Activated naive CD8-positive, alpha-beta T cell (primary cell): ENCODE data around the gene PHF12.
"Not testable (repeated sequence)": the region's sequence is repeated elsewhere in the genome, so short reads cannot be mapped to it uniquely, and the experiment has no call there.

ENCODE experiments used
- H3K27ac Mint-ChIP-seq: one replicate; pipeline ENCODE4 v1.8.0; 2021; ENCODE audit warnings: mixed read lengths
- H3K27me3 Mint-ChIP-seq: one replicate; pipeline ENCODE4 v1.8.0; 2021; ENCODE audit warnings: mixed read lengths
- H3K36me3 Mint-ChIP-seq: one replicate; pipeline ENCODE4 v1.8.0; 2021; ENCODE audit warnings: mixed read lengths
- H3K4me1 Mint-ChIP-seq: one replicate; pipeline ENCODE4 v1.8.0; 2021; ENCODE audit warnings: low read depth, mixed read lengths
- H3K4me3 Mint-ChIP-seq: one replicate; pipeline ENCODE4 v1.8.0; 2021; ENCODE audit warnings: mild to moderate bottlenecking, mixed read lengths
- H3K9me3 Mint-ChIP-seq: one replicate; pipeline ENCODE4 v1.8.0; 2021; ENCODE audit warnings: low read depth, mixed read lengths

PHF12 gene

GRCh38 chr17:28885363-28885762, 66.0 kb downstream of the PHF12 start:
- Mint-ChIP-seq H3K36me3 (no peaks in the 10 kb centered on the region), H3K9me3 (no peaks in the 10 kb centered on the region), H3K4me3 (no peak overlapping the region), H3K4me1 (peaks cover 15% of the 10 kb centered on the region), H3K27me3 (no peaks in the 10 kb centered on the region), H3K27ac (no peak overlapping the region)

DNA sequence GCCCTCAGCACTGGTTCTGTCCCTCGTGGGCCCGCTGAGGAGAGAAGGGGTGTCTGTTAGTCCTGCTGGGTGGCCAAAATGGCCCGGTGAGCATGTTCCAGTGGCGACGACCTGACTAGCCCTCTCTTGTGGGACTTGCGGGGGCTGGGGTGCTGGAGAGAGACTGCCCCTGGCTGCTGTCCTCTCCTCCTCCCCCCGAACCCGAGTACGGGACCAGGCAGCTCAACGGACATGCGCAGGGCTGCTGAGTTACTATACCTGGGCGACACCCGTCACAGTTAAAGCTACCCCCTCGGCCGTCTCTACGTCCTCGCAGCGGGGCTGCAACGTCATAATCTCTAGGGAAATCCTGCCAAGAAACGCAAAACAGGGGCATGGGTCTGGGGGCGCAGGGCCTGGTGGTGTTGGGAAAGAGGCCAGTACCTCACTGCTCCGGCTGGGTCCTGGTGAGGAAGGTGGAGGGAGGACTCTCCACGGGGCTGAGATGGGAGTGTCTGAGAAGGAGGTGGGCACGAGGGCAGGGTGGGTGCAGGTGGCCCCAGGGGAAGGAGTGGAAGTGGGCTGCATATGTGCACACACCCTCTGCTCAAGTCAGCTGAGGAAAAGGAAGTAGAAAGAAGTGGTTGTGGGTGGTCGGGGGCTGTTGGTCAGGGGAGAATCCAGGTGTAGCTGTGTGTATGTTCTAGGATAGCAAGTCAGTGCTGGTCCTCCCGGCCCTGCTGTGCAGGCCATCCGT, 67.2 kb downstream of the PHF12 start:
- peaks cover 3% of the 10 kb centered on the region for H3K36me3 Mint-ChIP-seq
- no peaks in the 10 kb centered on the region for H3K9me3 Mint-ChIP-seq
- H3K27me3 Mint-ChIP-seq, result no peaks in the 10 kb centered on the region
- peak overlapping the region; percentile 34 for H3K27ac Mint-ChIP-seq
- peaks cover 12% of the 10 kb centered on the region for H3K4me1 Mint-ChIP-seq
- H3K4me3 Mint-ChIP-seq, result no peak overlapping the region

DNA sequence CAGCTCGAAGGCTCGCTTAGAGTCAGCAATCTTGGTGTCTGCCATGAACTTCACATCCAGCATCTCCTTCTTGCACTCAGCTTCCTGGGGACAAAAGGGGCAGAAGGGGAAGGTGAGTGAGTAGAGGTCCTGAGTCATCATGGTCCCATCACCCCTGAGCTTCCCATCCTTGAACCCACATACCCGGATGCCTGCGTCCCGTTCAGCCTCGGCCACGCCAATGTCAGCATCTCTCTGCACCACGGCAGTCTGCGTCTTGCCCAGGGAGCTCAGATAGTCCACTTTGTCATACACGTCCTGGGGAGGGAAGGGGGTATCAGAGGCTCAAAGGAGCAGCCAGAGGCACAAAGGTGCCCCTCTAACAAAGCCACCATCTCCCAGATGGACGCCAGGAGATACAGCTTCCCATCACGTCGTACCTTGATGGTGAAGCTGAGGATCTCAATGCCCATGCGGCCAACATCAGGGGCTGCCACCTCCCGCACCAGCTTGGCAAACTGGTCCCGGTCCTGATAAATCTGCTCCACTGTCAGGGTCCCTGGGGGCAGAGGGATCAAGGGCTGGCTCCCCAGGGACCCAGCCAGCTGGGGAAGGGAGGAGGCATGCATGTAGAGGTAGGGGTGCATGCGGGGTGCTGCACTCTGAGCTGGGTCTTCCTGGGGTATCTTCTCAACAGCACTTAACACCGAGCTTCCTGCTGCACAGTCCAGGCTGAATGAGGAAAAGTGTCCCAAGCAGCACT, 69.0 kb downstream of the PHF12 start:
- Mint-ChIP-seq H3K4me1 (peaks cover 15% of the 10 kb centered on the region), H3K9me3 (no peaks in the 10 kb centered on the region), H3K36me3 (peaks cover 9% of the 10 kb centered on the region), H3K27ac (no peak overlapping the region), H3K4me3 (no peak overlapping the region), H3K27me3 (no peaks in the 10 kb centered on the region)

DNA sequence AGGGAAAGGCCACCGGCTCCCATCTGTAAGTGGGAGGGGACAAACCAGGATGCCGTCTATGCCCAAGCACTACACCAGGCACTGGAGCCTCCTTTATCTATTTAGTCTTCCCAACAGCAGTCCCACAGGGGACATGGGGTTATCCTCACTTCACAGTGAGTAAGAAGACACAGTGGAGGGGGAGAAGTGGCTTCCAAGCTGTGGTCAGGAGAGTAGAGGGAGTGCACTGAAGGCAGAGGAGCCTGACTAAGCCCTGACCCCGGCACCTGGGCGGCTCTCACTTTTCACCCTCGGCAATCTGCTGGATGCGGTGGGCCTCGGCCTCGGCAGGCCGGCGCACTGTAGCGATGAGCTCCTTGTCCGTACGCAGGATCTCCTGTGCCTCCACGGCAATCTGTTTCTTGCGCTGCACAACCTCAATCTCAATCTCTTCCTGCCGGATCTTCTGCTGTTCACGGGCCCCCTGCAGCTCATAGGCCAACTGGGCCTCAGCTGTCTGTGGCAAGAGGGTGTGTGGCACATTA, 69.7 kb downstream of the PHF12 start:
- H3K27me3 Mint-ChIP-seq, result no peaks in the 10 kb centered on the region
- H3K36me3 Mint-ChIP-seq, result peaks cover 9% of the 10 kb centered on the region
- H3K9me3 Mint-ChIP-seq, result no peaks in the 10 kb centered on the region
- H3K4me1 Mint-ChIP-seq, result peaks cover 14% of the 10 kb centered on the region
- H3K4me3 Mint-ChIP-seq, result no peak overlapping the region
- H3K27ac Mint-ChIP-seq, result no peak overlapping the region

GRCh38 chr17:28880572-28880945, 70.8 kb downstream of the PHF12 start:
- H3K27me3 Mint-ChIP-seq, result no peaks in the 10 kb centered on the region
- peaks cover 22% of the 10 kb centered on the region for H3K4me1 Mint-ChIP-seq
- H3K36me3 Mint-ChIP-seq, result peaks cover 9% of the 10 kb centered on the region
- no peak overlapping the region for H3K27ac Mint-ChIP-seq
- H3K4me3 Mint-ChIP-seq, result no peak overlapping the region
- no peaks in the 10 kb centered on the region for H3K9me3 Mint-ChIP-seq

- Mint-ChIP-seq H3K4me1 (peaks cover 24% of the 10 kb centered on the region), H3K27ac (no peak overlapping the region), H3K4me3 (no peak overlapping the region), H3K27me3 (no peaks in the 10 kb centered on the region), H3K36me3 (peaks cover 9% of the 10 kb centered on the region), H3K9me3 (no peaks in the 10 kb centered on the region)
These were observed 71.3 kb downstream of the PHF12 start for GRCh38 chr17:28879886-28880571.

DNA sequence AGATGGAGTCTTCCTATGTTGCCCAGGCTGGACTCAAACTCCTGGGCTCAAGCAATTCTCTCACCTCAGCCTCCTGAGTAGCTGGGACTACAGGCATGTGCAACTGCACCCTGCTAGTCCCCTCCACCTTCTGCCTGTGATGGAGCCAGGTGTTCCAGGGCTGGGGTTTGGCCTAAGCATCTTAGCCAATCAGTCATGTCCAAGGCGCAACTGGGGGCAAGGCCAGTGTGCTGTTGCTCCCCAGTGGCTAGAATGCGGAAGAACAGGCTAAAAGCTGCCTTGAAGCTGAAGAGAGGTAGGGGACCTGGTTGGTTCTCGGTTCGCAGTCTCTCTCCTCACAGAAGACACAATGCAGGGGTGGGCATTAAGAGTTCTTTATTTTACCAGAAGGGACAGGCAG, 72.3 kb downstream of the PHF12 start:
- Mint-ChIP-seq H3K4me1 (peaks cover 22% of the 10 kb centered on the region), H3K27me3 (no peaks in the 10 kb centered on the region), H3K36me3 (peaks cover 9% of the 10 kb centered on the region), H3K4me3 (no peak overlapping the region), H3K27ac (no peak overlapping the region), H3K9me3 (no peaks in the 10 kb centered on the region)

GRCh38 chr17:28878158-28878910, 73.0 kb downstream of the PHF12 start:
- Mint-ChIP-seq H3K36me3 (peaks cover 9% of the 10 kb centered on the region), H3K27ac (peak overlapping the region; percentile 56), H3K27me3 (no peaks in the 10 kb centered on the region), H3K4me1 (peaks cover 23% of the 10 kb centered on the region), H3K9me3 (no peaks in the 10 kb centered on the region), H3K4me3 (no peak overlapping the region)

- H3K36me3 Mint-ChIP-seq, H3K4me3 Mint-ChIP-seq, H3K9me3 Mint-ChIP-seq, H3K27me3 Mint-ChIP-seq: not testable (repeated sequence)
- Mint-ChIP-seq H3K4me1 (peaks cover 25% of the 10 kb centered on the region), H3K27ac (peak overlapping the region; percentile 23)
These were observed 74.1 kb downstream of the PHF12 start for GRCh38 chr17:28877150-28877711.

GRCh38 chr17:28875848-28876550, 75.3 kb downstream of the PHF12 start:
- H3K36me3 Mint-ChIP-seq, result peaks cover 10% of the 10 kb centered on the region
- no peak overlapping the region for H3K4me3 Mint-ChIP-seq

DNA sequence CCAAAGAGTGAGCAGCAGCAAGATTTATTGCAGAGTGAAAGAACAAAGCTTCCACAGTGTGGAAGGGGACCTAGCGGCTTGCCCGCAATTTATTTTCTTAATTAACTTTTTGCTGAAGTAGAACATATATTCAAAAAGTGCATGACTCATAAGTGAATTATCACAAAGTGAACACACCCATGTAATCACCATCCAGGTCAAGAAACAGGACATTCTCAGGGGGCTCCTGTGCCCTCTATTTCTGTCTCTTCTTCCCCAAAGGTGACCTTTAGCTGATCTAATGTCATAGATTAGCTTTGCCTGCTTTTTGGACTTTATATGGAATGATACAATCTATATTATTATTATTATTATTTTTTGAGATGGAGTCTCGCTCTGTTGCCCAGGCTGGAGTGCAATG, 76.6 kb downstream of the PHF12 start:
- Mint-ChIP-seq H3K9me3 (no peaks in the 10 kb centered on the region), H3K4me1 (peaks cover 34% of the 10 kb centered on the region), H3K27ac (no peak overlapping the region), H3K4me3 (no peak overlapping the region), H3K36me3 (peaks cover 8% of the 10 kb centered on the region), H3K27me3 (no peaks in the 10 kb centered on the region)

More at GRCh38 chr17:28875848-28876550, 75.3 kb downstream of the PHF12 start:
- peak overlapping the region; percentile 47 for H3K27ac Mint-ChIP-seq
- no peaks in the 10 kb centered on the region for H3K27me3 Mint-ChIP-seq
- no peaks in the 10 kb centered on the region for H3K9me3 Mint-ChIP-seq
- H3K4me1 Mint-ChIP-seq, result peaks cover 34% of the 10 kb centered on the region

DNA sequence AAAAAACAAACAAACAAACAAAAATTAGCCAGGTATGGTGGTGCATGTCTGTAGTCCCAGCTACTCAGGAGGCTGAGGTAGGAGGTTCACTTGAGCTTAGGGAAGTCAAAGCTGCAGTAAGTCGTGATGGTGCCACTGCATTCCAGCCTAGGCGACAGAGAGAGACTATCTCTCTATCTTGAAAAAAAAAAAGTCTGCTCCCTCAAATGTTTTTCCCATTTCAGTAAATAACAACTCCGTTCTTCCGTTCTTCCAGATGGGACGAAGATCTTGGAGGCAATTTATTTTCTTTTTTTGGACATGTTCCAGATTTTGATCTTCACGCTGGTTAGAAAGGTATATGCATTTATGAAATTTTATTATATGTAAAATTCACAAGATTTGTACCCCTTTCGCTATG, 77.5 kb downstream of the PHF12 start:
- Mint-ChIP-seq H3K36me3 (peaks cover 8% of the 10 kb centered on the region), H3K27me3 (no peaks in the 10 kb centered on the region), H3K4me3 (no peak overlapping the region), H3K9me3 (no peaks in the 10 kb centered on the region), H3K4me1 (peaks cover 34% of the 10 kb centered on the region), H3K27ac (no peak overlapping the region)

- H3K4me3 Mint-ChIP-seq, result peak overlapping the region; percentile 36
- no peaks in the 10 kb centered on the region for H3K9me3 Mint-ChIP-seq
- H3K36me3 Mint-ChIP-seq, result peaks cover 2% of the 10 kb centered on the region
- peak overlapping the region; percentile 91 for H3K27ac Mint-ChIP-seq
- no peaks in the 10 kb centered on the region for H3K27me3 Mint-ChIP-seq
- H3K4me1 Mint-ChIP-seq, result peaks cover 21% of the 10 kb centered on the region
These were observed 80.2 kb downstream of the PHF12 start for GRCh38 chr17:28871056-28871579.

GRCh38 chr17:28867276-28867675, 84.0 kb downstream of the PHF12 start:
- peaks cover 2% of the 10 kb centered on the region for H3K36me3 Mint-ChIP-seq
- H3K4me1 Mint-ChIP-seq, result peaks cover 11% of the 10 kb centered on the region
- H3K27ac Mint-ChIP-seq, result no peak overlapping the region
- no peaks in the 10 kb centered on the region for H3K27me3 Mint-ChIP-seq
- no peak overlapping the region for H3K4me3 Mint-ChIP-seq
- H3K9me3 Mint-ChIP-seq, result no peaks in the 10 kb centered on the region
